ENCODE results near the gene KRT20.

DNA sequence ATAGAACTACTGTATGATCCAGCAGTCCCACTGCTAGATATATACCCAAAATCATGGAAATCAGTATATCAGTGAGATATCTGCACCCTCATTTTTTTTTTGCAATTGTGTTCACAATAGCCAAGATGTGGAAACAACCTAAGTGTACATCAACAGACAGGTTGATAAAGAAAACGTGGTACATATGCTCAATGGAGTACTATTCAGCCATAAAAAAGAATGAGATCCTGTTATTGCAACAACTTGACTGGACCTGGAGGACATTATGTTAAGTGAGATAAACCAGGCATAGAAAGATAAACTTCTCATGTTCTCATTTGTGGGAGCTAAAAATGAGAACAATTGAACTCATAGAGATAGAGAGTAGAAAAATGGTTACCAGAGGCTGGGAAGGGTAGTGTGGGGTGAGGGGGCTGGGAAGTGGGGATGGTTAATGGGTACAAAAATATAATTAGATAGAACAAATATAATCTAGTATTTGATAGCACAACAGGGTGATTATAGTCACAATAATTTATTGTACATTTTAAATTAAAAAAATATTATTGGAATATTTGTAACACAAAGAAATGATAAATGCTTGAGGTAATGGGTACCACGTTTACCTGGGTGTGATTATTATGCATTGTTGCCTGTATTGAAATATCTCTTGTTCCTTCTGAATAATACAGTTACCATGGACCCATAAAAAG is 54.8 kb downstream of the KRT20 start:
- TF ChIP-seq, protein P1, sequence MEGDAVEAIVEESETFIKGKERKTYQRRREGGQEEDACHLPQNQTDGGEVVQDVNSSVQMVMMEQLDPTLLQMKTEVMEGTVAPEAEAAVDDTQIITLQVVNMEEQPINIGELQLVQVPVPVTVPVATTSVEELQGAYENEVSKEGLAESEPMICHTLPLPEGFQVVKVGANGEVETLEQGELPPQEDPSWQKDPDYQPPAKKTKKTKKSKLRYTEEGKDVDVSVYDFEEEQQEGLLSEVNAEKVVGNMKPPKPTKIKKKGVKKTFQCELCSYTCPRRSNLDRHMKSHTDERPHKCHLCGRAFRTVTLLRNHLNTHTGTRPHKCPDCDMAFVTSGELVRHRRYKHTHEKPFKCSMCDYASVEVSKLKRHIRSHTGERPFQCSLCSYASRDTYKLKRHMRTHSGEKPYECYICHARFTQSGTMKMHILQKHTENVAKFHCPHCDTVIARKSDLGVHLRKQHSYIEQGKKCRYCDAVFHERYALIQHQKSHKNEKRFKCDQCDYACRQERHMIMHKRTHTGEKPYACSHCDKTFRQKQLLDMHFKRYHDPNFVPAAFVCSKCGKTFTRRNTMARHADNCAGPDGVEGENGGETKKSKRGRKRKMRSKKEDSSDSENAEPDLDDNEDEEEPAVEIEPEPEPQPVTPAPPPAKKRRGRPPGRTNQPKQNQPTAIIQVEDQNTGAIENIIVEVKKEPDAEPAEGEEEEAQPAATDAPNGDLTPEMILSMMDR (IDR thresholded peaks at IDR 0.05; ENCODE audit: low read depth, low read length), result no peak
- no peak for TF ChIP-seq POLR2A (IDR thresholded peaks at IDR 0.05; ENCODE audit: extremely low read depth, insufficient read length)
- TF ChIP-seq, protein P2, sequence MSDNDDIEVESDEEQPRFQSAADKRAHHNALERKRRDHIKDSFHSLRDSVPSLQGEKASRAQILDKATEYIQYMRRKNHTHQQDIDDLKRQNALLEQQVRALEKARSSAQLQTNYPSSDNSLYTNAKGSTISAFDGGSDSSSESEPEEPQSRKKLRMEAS (IDR thresholded peaks at IDR 0.05; ENCODE audit: low read depth, low read length), result no peak
- TF ChIP-seq MYC (IDR thresholded peaks at IDR 0.05; ENCODE audit: low read depth, low read length), result no peak
